Lower leg skin (tissue), 4 donors: ENCODE data around the gene SSRP1. TPM values are rescaled to one million over a fixed set of nuclear protein-coding genes. Genes with fewer than 3 reads are reported as not detected.

Experiments used
- DNase-seq, 2 donors: peaks; one replicate each; pipeline ENCODE4 v3.0.0-alpha.2; 2019; ENCODE audit warnings: low spot score in 2 of 2
- H3K4me3 ChIP-seq: fragments of 200-600 bp; sonication (generic); 2 replicates; pipeline ENCODE4 v1.5.1; 2017; ENCODE audit warnings: mild to moderate bottlenecking, low read depth; ENCODE audit not compliant: poor library complexity, severe bottlenecking
- CTCF ChIP-seq, 3 donors: fragments of 450-650 bp; IDR thresholded peaks; one replicate each; pipeline ENCODE4 v1.5.1; 2016; ENCODE audit warnings: antibody characterized with exemption in 3 of 3, mild to moderate bottlenecking in 3 of 3, moderate library complexity in 2 of 3
- POLR2A ChIP-seq, 2 donors: fragments of 450-650 bp; IDR thresholded peaks; one replicate each; pipeline ENCODE4 v1.6.1; 2016 to 2017; ENCODE audit warnings: antibody characterized with exemption in 2 of 2, mild to moderate bottlenecking in 1 of 2, moderate library complexity in 1 of 2
- WGBS, 2 donors: methylation state at CpG; one replicate each; pipeline ENCODE4 v1.1.5; 2018; 5-methylcytosine and 5-hydroxymethylcytosine counted together
- intact Hi-C: fragments of 100-400 bp; cut with DNase I; formaldehyde crosslinking; loops from one replicate; pipeline ENCODE4 v1.15.0; 2023; ENCODE audit warnings: low total_unique reads
- total RNA-seq, 4 donors: library from RNA; depleted of rRNA; stranded (reverse); fragments of >200 nt; gene quantifications; one replicate each; pipeline ENCODE4 v1.1.0, GENCODE V29; 2016

The SSRP1 gene
- 10 to 100 TPM; 66.1 to 76.1 (median 74.6) TPM for total RNA-seq

- intact Hi-C loops = loop anchor here (10.0 kb wide), 1 partner anchor 329 kb away; the partner anchor contains the start of gene ZDHHC5
- H3K4me3 ChIP-seq = peak within 1 kb of the TSS; percentile 62
- TF ChIP-seq CTCF (IDR thresholded peaks at IDR 0.05) (no peak), POLR2A (IDR thresholded peaks at IDR 0.05) (no peak)
- WGBS, 2 donors = 1% methylated on average over 28 to 62 of the region's 69 CpGs
- peak; percentile 85 to 97 for DNase-seq
These were observed at the start of gene SSRP1 for GRCh38 chr11:57335343-57336110. Gene SSRP1, minus strand, starts transcription at chr11:57335892. Its CDS starts 771 bp downstream, at chr11:57335121.

GRCh38 chr11:57380975-57381374, 45.3 kb upstream of the SSRP1 start, which contains the start of gene PRG3:
Gene PRG3, minus strand, starts transcription at chr11:57381150. Its CDS starts 442 bp downstream, at chr11:57380708.
- no peak within 1 kb of the TSS for H3K4me3 ChIP-seq
- 74 to 78% methylated on average over 2 of the region's 2 CpGs for WGBS, 2 donors
- no peak for DNase-seq
- intact Hi-C loops = no loop called here
- TF ChIP-seq CTCF (IDR thresholded peaks at IDR 0.05) (no peak), POLR2A (IDR thresholded peaks at IDR 0.05) (no peak)

- WGBS, 2 donors = 33 to 38% methylated on average over 10 of the region's 10 CpGs
- DNase-seq = no peak
These were observed 44.0 kb upstream of the SSRP1 start for GRCh38 chr11:57379732-57380131.

GRCh38 chr11:57378186-57378585, 42.5 kb upstream of the SSRP1 start:
- intact Hi-C loops = no loop called here
- DNase-seq = no peak
- no peak overlapping the region for H3K4me3 ChIP-seq
- TF ChIP-seq POLR2A (IDR thresholded peaks at IDR 0.05) = no peak
- TF ChIP-seq CTCF (IDR thresholded peaks at IDR 0.05) = no peak

More at GRCh38 chr11:57379732-57380131, 44.0 kb upstream of the SSRP1 start:
- intact Hi-C loops = no loop called here
- TF ChIP-seq POLR2A (IDR thresholded peaks at IDR 0.05) (no peak), CTCF (IDR thresholded peaks at IDR 0.05) (no peak)
- no peak overlapping the region for H3K4me3 ChIP-seq

- 56 to 60% methylated on average over 5 of the region's 5 CpGs for WGBS, 2 donors
- DNase-seq = no peak
- TF ChIP-seq CTCF (IDR thresholded peaks at IDR 0.05) (no peak), POLR2A (IDR thresholded peaks at IDR 0.05) (no peak)
- H3K4me3 ChIP-seq = no peak overlapping the region
- intact Hi-C loops = no loop called here
These were observed 41.4 kb upstream of the SSRP1 start for GRCh38 chr11:57377107-57377506.
